ENCODE results near the gene ANG.
"Not testable (repeated sequence)": the region's sequence is repeated elsewhere in the genome, so short reads cannot be mapped to it uniquely, and the experiment has no call there.

ANG gene

DNA sequence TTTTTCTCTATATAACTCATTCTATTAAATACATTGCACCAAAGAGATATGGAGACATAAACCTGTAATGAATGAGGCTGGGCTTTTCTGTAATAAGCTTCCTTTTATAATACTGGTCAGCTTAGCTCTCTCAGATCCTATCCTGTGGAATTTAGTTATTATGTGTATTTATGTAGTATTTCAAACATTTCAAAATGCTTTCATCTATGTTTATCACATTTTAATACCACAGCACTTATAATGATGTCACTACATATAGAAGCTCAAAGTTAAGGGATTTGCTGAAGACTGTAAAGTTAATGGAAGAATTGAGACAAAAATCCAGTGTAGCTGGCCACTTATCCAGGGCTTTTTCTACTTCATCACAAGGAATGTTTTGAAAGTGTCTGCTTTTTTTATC lies 11.4 kb downstream of the ANG start:
- DNase-seq, result no peak

DNA sequence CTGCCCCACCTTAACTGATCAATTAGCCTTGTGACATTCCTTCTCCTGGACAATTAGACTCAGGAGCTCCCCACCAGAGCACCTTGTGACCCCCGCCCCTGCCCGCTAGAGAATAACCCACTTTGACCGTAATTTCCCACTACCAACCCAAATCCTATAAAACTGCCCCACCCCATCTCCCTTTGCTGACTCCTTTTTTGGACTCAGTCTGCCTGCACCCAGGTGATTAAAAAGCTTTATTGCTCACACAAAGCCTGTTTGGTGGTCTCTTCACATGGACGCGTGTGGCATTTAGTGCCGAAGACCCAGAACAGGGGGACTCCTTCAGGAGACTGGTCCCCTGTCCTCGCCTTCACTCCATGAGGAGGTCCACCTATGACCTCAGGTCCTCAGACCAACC lies 12.4 kb downstream of the ANG start:
- not testable (repeated sequence) for DNase-seq

DNA sequence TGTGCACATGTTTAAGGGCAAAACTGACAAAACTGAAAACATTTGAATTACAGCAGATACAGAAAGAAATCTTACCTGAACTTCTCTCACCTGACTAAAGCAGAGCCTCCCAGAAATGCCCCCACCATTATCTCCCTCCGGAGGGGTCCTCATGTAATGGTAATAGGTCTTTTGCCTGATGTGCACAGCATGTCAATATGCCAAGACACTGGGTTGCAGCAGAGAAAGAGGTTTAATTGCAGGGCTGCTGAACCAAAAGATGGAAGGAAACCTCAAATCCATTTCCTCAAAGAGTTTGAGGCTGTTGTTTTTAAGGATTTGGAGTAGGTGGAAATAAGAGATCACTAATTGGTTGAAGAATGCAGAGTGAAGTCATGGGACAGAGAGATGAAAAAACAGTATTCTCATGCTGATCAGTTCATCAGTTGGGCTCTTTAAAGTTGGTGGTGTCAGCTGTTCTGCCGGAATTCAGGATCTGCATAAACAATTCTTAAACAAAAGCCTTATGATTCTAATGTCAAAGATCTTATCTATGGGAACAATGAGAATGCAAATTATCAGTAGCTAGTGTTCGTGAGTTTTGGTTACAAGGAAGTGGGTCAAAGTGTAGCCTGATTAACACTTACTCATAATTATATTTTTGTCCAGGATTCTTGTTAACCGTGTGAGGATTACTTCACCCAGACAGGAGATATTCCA lies 18.2 kb downstream of the ANG start:
- no peak for DNase-seq

DNA sequence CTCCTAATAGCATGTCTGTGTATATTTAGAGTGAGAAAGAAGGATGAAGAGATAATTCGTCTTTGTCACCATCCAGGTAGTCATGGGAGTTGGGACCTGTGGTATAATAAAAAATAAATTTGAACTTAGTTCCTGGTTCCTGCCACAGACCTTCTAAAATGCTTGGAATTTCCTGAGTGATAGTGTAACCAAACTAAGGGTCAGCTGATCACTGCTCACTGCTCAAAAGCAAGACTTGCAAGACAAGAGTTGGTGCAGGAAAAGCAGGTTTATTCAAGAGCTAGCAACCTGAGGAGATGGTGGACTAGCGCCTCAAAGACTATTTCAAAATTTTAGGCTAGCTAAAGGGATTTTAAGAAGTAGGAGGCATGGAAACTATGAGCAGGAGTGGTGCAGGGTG lies 19.1 kb downstream of the ANG start:
- DNase-seq, result no peak

- DNase-seq, result no peak
These were observed 22.7 kb downstream of the ANG start for GRCh38 chr14:20711261-20711660.

DNA sequence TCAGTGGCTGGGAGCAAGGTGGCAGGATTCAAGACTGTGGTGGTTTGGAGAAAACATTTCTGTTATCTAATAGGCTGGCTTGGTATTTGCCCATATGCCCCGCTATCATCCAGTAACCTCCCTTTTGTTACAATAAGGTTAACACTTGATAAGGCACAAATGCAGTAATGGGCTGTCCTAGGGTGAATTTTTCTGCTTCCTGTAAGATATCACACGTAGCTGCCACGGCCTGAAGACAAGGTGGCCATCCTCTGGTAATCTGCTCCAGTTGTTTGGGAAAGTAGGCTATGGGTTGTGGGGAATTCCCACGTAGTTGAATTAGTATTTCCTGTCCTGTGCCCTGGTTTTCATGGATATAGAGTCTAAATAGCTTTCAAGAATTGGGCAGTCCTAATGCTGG lies 23.1 kb downstream of the ANG start:
- DNase-seq, result no peak

GRCh38 chr14:20712904-20713303 lies 24.3 kb downstream of the ANG start:
- no peak for DNase-seq

- no peak for DNase-seq
These were observed 26.2 kb downstream of the ANG start for GRCh38 chr14:20714593-20715250.

DNA sequence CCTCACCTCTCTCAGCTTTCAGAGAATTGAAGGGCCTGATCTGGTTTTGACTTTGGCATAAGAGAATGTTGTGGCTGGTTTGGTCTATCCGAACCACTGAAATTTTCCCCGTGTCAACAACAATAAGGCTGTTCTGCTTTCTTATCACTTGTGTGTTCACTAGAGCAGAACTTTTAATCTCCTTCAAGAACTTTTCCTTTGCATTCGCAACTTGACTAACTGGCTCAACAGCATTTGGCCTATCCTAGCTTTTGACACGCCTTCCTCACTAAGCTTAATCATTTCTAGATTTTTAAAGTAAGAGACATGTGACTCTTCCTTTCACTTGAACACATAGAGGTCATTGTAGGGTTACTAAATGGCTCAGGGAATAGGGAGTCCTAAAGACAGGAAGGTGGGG lies 31.2 kb downstream of the ANG start:
- no peak for DNase-seq

GRCh38 chr14:20720741-20721140 lies 32.2 kb downstream of the ANG start:
- DNase-seq, result no peak

DNA sequence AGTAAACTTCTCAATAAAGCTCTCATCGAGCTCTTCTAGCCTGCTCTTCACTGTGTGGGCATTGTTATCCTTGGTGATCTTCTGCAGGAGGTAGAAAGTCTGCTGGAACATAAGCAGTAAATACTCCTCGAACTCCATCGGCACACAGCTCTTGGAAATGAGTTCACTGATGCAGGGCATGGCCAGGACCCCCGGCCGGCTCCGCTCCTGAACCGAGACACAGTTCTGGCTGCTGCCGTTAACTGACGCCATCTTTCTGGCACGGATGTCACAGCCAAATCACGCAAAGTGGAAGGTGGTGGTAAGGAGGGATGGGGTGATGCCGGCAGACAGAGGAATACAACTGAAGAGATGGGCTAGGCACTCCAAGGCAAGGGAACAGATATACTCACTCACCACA lies 33.5 kb downstream of the ANG start:
- DNase-seq, result no peak

GRCh38 chr14:20723488-20723887 lies 34.9 kb downstream of the ANG start:
- no peak for DNase-seq

DNA sequence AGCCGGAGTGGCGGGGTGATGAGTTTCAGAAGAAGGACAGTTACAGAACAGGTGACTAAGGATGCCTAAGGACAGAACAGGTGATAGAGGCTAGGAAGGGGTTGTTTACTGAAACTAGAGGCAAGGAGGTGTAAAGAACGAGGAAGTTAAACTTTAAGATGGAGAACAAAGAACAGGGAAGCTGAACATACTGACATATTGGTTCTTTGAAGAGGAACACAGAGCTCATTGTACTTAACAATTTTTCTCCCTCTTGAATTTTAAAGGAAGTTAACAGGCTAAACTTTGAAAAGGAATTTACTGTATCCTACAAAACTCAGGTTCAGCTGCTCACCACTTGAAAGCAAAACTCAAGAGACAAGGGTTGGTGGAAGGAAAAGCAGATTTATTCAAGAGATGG lies 37.6 kb downstream of the ANG start:
- DNase-seq, result not testable (repeated sequence)

DNA sequence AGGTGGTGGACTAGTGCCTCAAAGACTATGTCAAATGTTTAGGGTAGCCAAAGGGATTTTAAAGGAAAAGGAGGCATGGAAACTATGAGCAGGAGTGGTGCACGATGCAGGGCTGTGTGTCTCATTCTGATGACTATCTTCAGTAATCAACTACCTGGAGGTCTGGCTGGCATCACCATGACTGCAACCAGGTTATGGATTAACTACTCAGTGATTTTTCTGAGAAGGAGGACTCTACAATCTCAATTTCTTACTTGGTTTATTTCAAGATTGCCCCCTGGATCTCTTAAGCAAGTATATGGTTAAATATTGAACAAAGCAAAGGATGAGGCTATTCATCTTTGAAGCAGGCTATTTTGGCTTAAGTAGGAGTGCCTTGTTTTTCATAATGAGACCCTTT lies 38.0 kb downstream of the ANG start:
- DNase-seq, result no peak

- DNase-seq, result no peak
These were observed 42.3 kb downstream of the ANG start for GRCh38 chr14:20730891-20731290.

GRCh38 chr14:20732477-20732876 lies 43.9 kb downstream of the ANG start:
- no peak for DNase-seq

GRCh38 chr14:20732979-20733635 lies 44.5 kb downstream of the ANG start:
- DNase-seq, result no peak

DNA sequence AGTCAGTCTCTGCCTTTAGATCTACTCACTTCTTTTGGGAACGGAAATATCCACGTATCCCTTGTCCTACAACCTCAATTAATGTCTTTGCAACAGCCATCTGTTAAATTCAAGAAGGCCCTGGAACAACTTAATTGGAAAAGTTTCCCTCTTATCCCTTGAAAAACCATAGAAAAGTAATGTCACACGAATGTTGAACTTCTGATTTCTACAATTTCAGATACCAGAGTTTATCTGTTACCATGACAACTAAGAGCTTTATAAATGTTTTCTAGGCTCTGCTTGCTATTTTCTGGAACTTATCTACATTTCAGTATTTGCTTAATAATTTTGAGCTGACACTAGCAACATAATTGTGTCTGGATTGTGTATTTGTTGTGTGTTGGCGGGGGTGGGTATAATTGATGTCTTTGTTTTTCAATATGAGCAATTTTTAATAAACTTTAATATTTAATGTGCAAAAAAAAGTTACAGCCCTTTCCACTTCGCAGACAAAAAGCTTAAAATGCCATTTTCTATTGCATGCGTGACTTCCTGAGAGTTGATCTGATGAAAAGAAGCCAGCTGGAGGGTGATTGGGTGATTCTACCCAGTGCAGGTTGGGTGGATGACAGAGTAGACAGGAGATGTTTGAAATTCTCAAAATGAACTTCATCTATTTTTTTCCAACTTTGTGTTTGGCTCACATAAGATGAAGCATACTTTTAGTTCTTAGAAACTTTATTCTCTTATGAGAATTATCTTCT lies 45.3 kb downstream of the ANG start:
- DNase-seq, result no peak

GRCh38 chr14:20734430-20734806 lies 45.9 kb downstream of the ANG start:
- DNase-seq, result no peak

GRCh38 chr14:20738292-20738691 lies 49.7 kb downstream of the ANG start:
- not testable (repeated sequence) for DNase-seq

DNA sequence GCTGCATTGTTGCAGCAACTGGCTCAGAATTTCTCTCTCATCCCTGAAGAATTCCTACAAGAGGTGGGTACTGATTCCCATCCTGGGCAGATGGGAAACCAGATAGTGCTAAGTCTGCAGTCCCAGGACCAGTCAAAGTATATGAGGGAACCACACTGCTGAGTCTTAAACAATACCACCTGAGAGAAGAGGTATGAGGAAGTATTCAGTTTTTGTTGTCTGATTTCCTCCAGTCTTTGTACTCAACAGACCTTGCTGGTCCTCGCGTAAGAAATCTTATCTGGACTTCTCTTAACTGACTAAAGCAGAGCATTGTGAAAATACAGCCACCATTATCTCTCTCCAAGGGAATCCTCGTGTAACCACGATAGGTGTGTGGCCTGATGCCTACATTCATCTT lies 53.6 kb downstream of the ANG start:
- DNase-seq, result no peak

- DNase-seq, result no peak
These were observed 55.0 kb downstream of the ANG start for GRCh38 chr14:20743556-20743955.

Measured in activated naive CD4-positive, alpha-beta T cell (primary cell).